HepG2 (cell line): ENCODE data around the gene CISTR. TPM values are rescaled to one million over a fixed set of nuclear protein-coding genes. Genes with fewer than 3 reads are reported as not detected.

Experiments
- BCL6 ChIP-seq: IDR thresholded peaks from 2 replicates; pipeline ENCODE4 v1.6.1; 2016; ENCODE audit warnings: missing genetic modification reagents, missing compliant biosample characterization
- CAMTA2 ChIP-seq: sonication (generic); formaldehyde crosslinking; IDR thresholded peaks from 2 replicates; pipeline ENCODE4 v1.4.0; 2020; ENCODE audit warnings: mild to moderate bottlenecking, missing genetic modification reagents, borderline replicate concordance
- CEBPG ChIP-seq: IDR thresholded peaks from 2 replicates; pipeline ENCODE4 v1.6.1; 2016
- FOXA1 ChIP-seq, 2 experiments: fragments of 450-650 bp in 1 of 2; sonication (generic) in 1 of 2; formaldehyde crosslinking in 1 of 2; IDR thresholded peaks; 2 replicates each; pipeline versions ENCODE4 v1.4.0 to v1.6.1; 2016 to 2020; ENCODE audit warnings: missing genetic modification reagents in 1 of 2
- HDAC2 ChIP-seq: sonication (generic); formaldehyde crosslinking; IDR thresholded peaks from 2 replicates; pipeline ENCODE4 v1.4.0; 2020; ENCODE audit warnings: missing genetic modification reagents
- HNF4A ChIP-seq: sonication (generic); formaldehyde crosslinking; IDR thresholded peaks from 2 replicates; pipeline ENCODE4 v1.4.0; 2020; ENCODE audit warnings: missing genetic modification reagents
- HNF4G ChIP-seq, 2 experiments: sonication (generic) in 1 of 2; formaldehyde crosslinking in 1 of 2; IDR thresholded peaks; 2 replicates each; pipeline versions ENCODE4 v1.4.0 to v1.6.1; 2011 to 2020; ENCODE audit warnings: borderline replicate concordance in 2 of 2, low read depth in 2 of 2, mild to moderate bottlenecking in 2 of 2, low read length in 1 of 2, missing genetic modification reagents in 1 of 2, moderate library complexity in 1 of 2
- HOXA3 ChIP-seq: sonication (generic); formaldehyde crosslinking; IDR thresholded peaks from 2 replicates; pipeline ENCODE4 v1.5.0; 2020; ENCODE audit warnings: missing genetic modification reagents
- KDM2A ChIP-seq: sonication (generic); formaldehyde crosslinking; IDR thresholded peaks from 2 replicates; pipeline ENCODE4 v1.4.0; 2020; ENCODE audit warnings: low read depth, missing genetic modification reagents, borderline replicate concordance
- MAZ ChIP-seq, 2 experiments: sonication (generic) in 1 of 2; formaldehyde crosslinking in 1 of 2; IDR thresholded peaks; 2 replicates each; pipeline versions ENCODE4 v1.5.0 to v1.6.1; 2012 to 2020; ENCODE audit warnings: low read depth in 2 of 2, mild to moderate bottlenecking in 2 of 2, borderline replicate concordance in 1 of 2, improper control_type of control experiment in 1 of 2, low read length in 1 of 2, missing genetic modification reagents in 1 of 2, moderate library complexity in 1 of 2
- NFE2 ChIP-seq: sonication (generic); formaldehyde crosslinking; IDR thresholded peaks from 2 replicates; pipeline ENCODE4 v1.4.0; 2020; ENCODE audit warnings: missing genetic modification reagents
- POGZ ChIP-seq: sonication (generic); formaldehyde crosslinking; IDR thresholded peaks from 2 replicates; pipeline ENCODE4 v1.4.0; 2020; ENCODE audit warnings: mild to moderate bottlenecking, missing genetic modification reagents
- RXRA ChIP-seq: sonication (generic); formaldehyde crosslinking; IDR thresholded peaks from 2 replicates; pipeline ENCODE4 v1.5.1; 2020; ENCODE audit warnings: missing genetic modification reagents
- SALL1 ChIP-seq: sonication (generic); formaldehyde crosslinking; IDR thresholded peaks from 2 replicates; pipeline ENCODE4 v1.8.0; 2022; ENCODE audit warnings: mild to moderate bottlenecking, missing genetic modification reagents
- SOX13 ChIP-seq, 3 experiments: fragments of 450-650 bp in 1 of 3; sonication (generic) in 1 of 3; formaldehyde crosslinking in 1 of 3; IDR thresholded peaks in 2 of 3; conservative IDR thresholded peaks in 1 of 3; 2 replicates each; pipeline versions ENCODE4 v1.5.0 to v1.6.1; 2016 to 2020; ENCODE audit warnings: antibody characterized with exemption in 1 of 3, mild to moderate bottlenecking in 1 of 3, missing compliant biosample characterization in 1 of 3, missing genetic modification reagents in 1 of 3, moderate library complexity in 1 of 3
- SOX6 ChIP-seq, 2 experiments: fragments of 450-650 bp in 1 of 2; sonication (generic) in 1 of 2; formaldehyde crosslinking in 1 of 2; IDR thresholded peaks; 2 replicates each; pipeline versions ENCODE4 v1.4.0 to v1.6.1; 2017 to 2020; ENCODE audit warnings: antibody characterized with exemption in 1 of 2, mild to moderate bottlenecking in 1 of 2, missing genetic modification reagents in 1 of 2
- SP5 ChIP-seq: IDR thresholded peaks from 2 replicates; pipeline ENCODE4 v1.6.1; 2016; ENCODE audit warnings: low read depth, borderline replicate concordance
- SRY ChIP-seq: sonication (generic); formaldehyde crosslinking; IDR thresholded peaks from 2 replicates; pipeline ENCODE4 v1.8.0; 2022; ENCODE audit warnings: mild to moderate bottlenecking, missing genetic modification reagents
- TARDBP ChIP-seq: sonication (generic); formaldehyde crosslinking; IDR thresholded peaks from 2 replicates; pipeline ENCODE4 v1.8.0; 2022; ENCODE audit warnings: mild to moderate bottlenecking, missing genetic modification reagents
- TBX2 ChIP-seq: sonication (generic); formaldehyde crosslinking; IDR thresholded peaks from 2 replicates; pipeline ENCODE4 v1.5.0; 2020; ENCODE audit warnings: missing genetic modification reagents, mild to moderate bottlenecking, borderline replicate concordance
- THRA ChIP-seq: sonication (generic); formaldehyde crosslinking; IDR thresholded peaks from 2 replicates; pipeline ENCODE4 v1.4.0; 2020; ENCODE audit warnings: missing genetic modification reagents, borderline replicate concordance
- ZBTB3 ChIP-seq: sonication (generic); formaldehyde crosslinking; IDR thresholded peaks from 2 replicates; pipeline ENCODE4 v1.4.0; 2020; ENCODE audit warnings: low read depth, mild to moderate bottlenecking, moderate library complexity, missing genetic modification reagents, borderline replicate concordance
- ZNF124 ChIP-seq: sonication (generic); formaldehyde crosslinking; IDR thresholded peaks from 2 replicates; pipeline ENCODE4 v1.4.0; 2020; ENCODE audit warnings: missing genetic modification reagents
- polyA plus RNA-seq, 8 experiments: library from polyadenylated mRNA; depleted of rRNA in 3 of 8; stranded (reverse) in 7 of 8; unstranded in 1 of 8; fragments of >200 nt; fragmentation: Illumina TruSeq in 4 of 8; extraction: Trizol in 4 of 8; gene quantifications; 2 replicates each; pipeline versions ENCODE4 v1.2.1 to v1.2.3, GENCODE V29; 2011 to 2016; ENCODE audit warnings: low read depth in 4 of 8, missing spikeins in 1 of 8, mixed read lengths in 1 of 8; ENCODE audit not compliant: insufficient read depth in 1 of 8
- total RNA-seq, 5 experiments: library from RNA; depleted of rRNA; stranded (reverse); fragments of >200 nt; fragmentation: Illumina TruSeq; extraction: Trizol; gene quantifications; 2 replicates each; pipeline ENCODE4 v1.2.3, GENCODE V29; 2016; ENCODE audit warnings: low read depth in 1 of 5
- TF ChIP-seq, protein P1 (sequence below): sonication (generic); formaldehyde crosslinking; conservative IDR thresholded peaks from 2 replicates; pipeline ENCODE4 v1.4.0; 2020; ENCODE audit warnings: mild to moderate bottlenecking, missing genetic modification reagents, moderate library complexity

Gene CISTR
- total and polyA plus RNA-seq, 2 of the 13 experiments (the other 11 are each of a cell fraction or from before 2014, with no cell fraction given) = not detected

GRCh38 chr12:53798575-53798974 is 46.8 kb upstream of the CISTR start (continued):
- TF ChIP-seq HNF4G (IDR thresholded peaks at IDR 0.05; ENCODE audit: borderline replicate concordance, low read depth, low read length) (peak; percentile 33; the same call in 1 of the 2 replicates), HNF4G (CRISPR knock-in tag; IDR thresholded peaks at IDR 0.05; ENCODE audit: borderline replicate concordance, low read depth) (no peak), CAMTA2 (CRISPR knock-in tag) (no peak), HDAC2 (CRISPR knock-in tag) (peak; percentile 71; the same call in 1 of the 2 replicates), CEBPG (CRISPR knock-in tag) (peak; percentile 93), THRA (CRISPR knock-in tag) (peak; percentile 29; the same call in 1 of the 2 replicates), SALL1 (peak; percentile 54; the same call in 1 of the 2 replicates), RXRA (CRISPR knock-in tag) (peak; percentile 41; the same call in 1 of the 2 replicates), SP5 (peak; percentile 28; the same call in 1 of the 2 replicates), SRY (no peak), KDM2A (CRISPR knock-in tag) (peak; percentile 29; the same call in 1 of the 2 replicates), TBX2 (CRISPR knock-in tag) (peak; percentile 26; the same call in 1 of the 2 replicates), POGZ (CRISPR knock-in tag) (peak; percentile 49; the same call in 1 of the 2 replicates), SOX13 (IDR thresholded peaks at IDR 0.05) (peak; percentile 96), SOX13 (CRISPR knock-in tag; conservative IDR thresholded peaks at IDR 0.05 in 1 of 2, IDR thresholded peaks at IDR 0.05 in 1 of 2) (peak in 1 of 2 experiments; percentile 99; a peak in 2 of 4 replicates), NFE2 (peak; percentile 90), TARDBP (CRISPR knock-in tag) (peak; percentile 53; the same call in 1 of the 2 replicates), ZNF124 (CRISPR knock-in tag) (peak; percentile 58; the same call in 1 of the 2 replicates), BCL6 (CRISPR knock-in tag) (0 out of 2 replicates have a peak, but pooled peaks have one; percentile 43), FOXA1 (IDR thresholded peaks at IDR 0.05) (no peak), FOXA1 (CRISPR knock-in tag; IDR thresholded peaks at IDR 0.05) (peak; percentile 21; the same call in 1 of the 2 replicates), HNF4A (CRISPR knock-in tag) (peak; percentile 36), MAZ (IDR thresholded peaks at IDR 0.05; ENCODE audit: borderline replicate concordance, low read depth, low read length) (peak; percentile 51; the same call in 1 of the 2 replicates), MAZ (CRISPR knock-in tag; IDR thresholded peaks at IDR 0.05; ENCODE audit: low read depth) (0 out of 2 replicates have a peak, but pooled peaks have one; percentile 25), ZBTB3 (CRISPR knock-in tag) (no peak), SOX6 (IDR thresholded peaks at IDR 0.05) (no peak), SOX6 (CRISPR knock-in tag; IDR thresholded peaks at IDR 0.05) (peak; percentile 99), HOXA3 (CRISPR knock-in tag) (0 out of 2 replicates have a peak, but pooled peaks have one; percentile 35)
- TF ChIP-seq, protein P1, sequence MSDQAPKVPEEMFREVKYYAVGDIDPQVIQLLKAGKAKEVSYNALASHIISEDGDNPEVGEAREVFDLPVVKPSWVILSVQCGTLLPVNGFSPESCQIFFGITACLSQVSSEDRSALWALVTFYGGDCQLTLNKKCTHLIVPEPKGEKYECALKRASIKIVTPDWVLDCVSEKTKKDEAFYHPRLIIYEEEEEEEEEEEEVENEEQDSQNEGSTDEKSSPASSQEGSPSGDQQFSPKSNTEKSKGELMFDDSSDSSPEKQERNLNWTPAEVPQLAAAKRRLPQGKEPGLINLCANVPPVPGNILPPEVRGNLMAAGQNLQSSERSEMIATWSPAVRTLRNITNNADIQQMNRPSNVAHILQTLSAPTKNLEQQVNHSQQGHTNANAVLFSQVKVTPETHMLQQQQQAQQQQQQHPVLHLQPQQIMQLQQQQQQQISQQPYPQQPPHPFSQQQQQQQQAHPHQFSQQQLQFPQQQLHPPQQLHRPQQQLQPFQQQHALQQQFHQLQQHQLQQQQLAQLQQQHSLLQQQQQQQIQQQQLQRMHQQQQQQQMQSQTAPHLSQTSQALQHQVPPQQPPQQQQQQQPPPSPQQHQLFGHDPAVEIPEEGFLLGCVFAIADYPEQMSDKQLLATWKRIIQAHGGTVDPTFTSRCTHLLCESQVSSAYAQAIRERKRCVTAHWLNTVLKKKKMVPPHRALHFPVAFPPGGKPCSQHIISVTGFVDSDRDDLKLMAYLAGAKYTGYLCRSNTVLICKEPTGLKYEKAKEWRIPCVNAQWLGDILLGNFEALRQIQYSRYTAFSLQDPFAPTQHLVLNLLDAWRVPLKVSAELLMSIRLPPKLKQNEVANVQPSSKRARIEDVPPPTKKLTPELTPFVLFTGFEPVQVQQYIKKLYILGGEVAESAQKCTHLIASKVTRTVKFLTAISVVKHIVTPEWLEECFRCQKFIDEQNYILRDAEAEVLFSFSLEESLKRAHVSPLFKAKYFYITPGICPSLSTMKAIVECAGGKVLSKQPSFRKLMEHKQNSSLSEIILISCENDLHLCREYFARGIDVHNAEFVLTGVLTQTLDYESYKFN (CRISPR knock-in tag) = peak; percentile 57; the same call in 1 of the 2 replicates
